GM23248 (cell line): Measurements from ENCODE around the gene LAMA4. TPM values are rescaled to one million over a fixed set of nuclear protein-coding genes. Genes with fewer than 3 reads are reported as not detected.
"Not testable (repeated sequence)": the region's sequence is repeated elsewhere in the genome, so short reads cannot be mapped to it uniquely, and the experiment has no call there.

Experiments
- DNase-seq: peaks from one replicate; pipeline ENCODE4 v3.0.0-alpha.2; 2015
- H2AFZ ChIP-seq: fragments of 200-600 bp; sonication (generic); 2 replicates; pipeline ENCODE4 v1.6.1; 2016; ENCODE audit warnings: antibody characterized with exemption
- H3F3A ChIP-seq: fragments of 200-600 bp; sonication (generic); 2 replicates; pipeline ENCODE4 v1.6.1; 2016; ENCODE audit warnings: mild to moderate bottlenecking, antibody characterized with exemption, mixed run types; ENCODE audit not compliant: insufficient read depth
- H3K27ac ChIP-seq: fragments of 200-600 bp; sonication (generic); 2 replicates; pipeline ENCODE4 v1.5.1; 2016; ENCODE audit warnings: mild to moderate bottlenecking
- H3K27me3 ChIP-seq: fragments of 200-600 bp; sonication (generic); replicated peaks from 2 replicates; pipeline ENCODE4 v1.6.1; 2016; ENCODE audit warnings: mild to moderate bottlenecking; ENCODE audit not compliant: insufficient read depth
- H3K36me3 ChIP-seq: fragments of 200-600 bp; sonication (generic); 2 replicates; pipeline ENCODE4 v1.6.1; 2016; ENCODE audit warnings: low read depth, mild to moderate bottlenecking
- H3K4me1 ChIP-seq: fragments of 200-600 bp; sonication (generic); 2 replicates; pipeline ENCODE4 v1.6.1; 2016; ENCODE audit warnings: mild to moderate bottlenecking; ENCODE audit not compliant: insufficient read depth
- H3K4me2 ChIP-seq: fragments of 200-600 bp; sonication (generic); one replicate; pipeline ENCODE4 v1.6.1; 2016; ENCODE audit warnings: mild to moderate bottlenecking; ENCODE audit not compliant: unreplicated experiment
- H3K4me3 ChIP-seq: fragments of 200-600 bp; sonication (generic); 2 replicates; pipeline ENCODE4 v1.5.1; 2016; ENCODE audit warnings: mild to moderate bottlenecking
- H3K79me2 ChIP-seq: fragments of 200-600 bp; sonication (generic); 2 replicates; pipeline ENCODE4 v1.6.1; 2016; ENCODE audit warnings: mild to moderate bottlenecking; ENCODE audit not compliant: insufficient read depth
- H3K9ac ChIP-seq: fragments of 200-600 bp; sonication (generic); 2 replicates; pipeline ENCODE4 v1.6.1; 2016; ENCODE audit warnings: mild to moderate bottlenecking
- H3K9me2 ChIP-seq: fragments of 200-600 bp; sonication (generic); 2 replicates; pipeline ENCODE4 v1.6.1; 2016; ENCODE audit warnings: mixed run types, mild to moderate bottlenecking, moderate library complexity; ENCODE audit not compliant: insufficient read depth
- H3K9me3 ChIP-seq: fragments of 200-600 bp; sonication (generic); one replicate; pipeline ENCODE4 v1.6.1; 2017; ENCODE audit warnings: low read depth
- H4K20me1 ChIP-seq: fragments of 200-600 bp; sonication (generic); 2 replicates; pipeline ENCODE4 v1.6.0; 2016; ENCODE audit not compliant: insufficient read depth
- EZH2 ChIP-seq: fragments of 200-600 bp; sonication (generic); IDR thresholded peaks from 2 replicates; pipeline ENCODE4 v1.6.1; 2018; ENCODE audit warnings: antibody characterized with exemption, mild to moderate bottlenecking; ENCODE audit not compliant: insufficient read depth, poor library complexity, severe bottlenecking
- EZH2phosphoT487 ChIP-seq: fragments of 200-600 bp; sonication (generic); IDR thresholded peaks from 2 replicates; pipeline ENCODE4 v1.6.1; 2018; ENCODE audit warnings: antibody characterized with exemption, moderate library complexity, mild to moderate bottlenecking, low read depth; ENCODE audit not compliant: insufficient read depth
- WGBS, 2 experiments: methylation state at CpG; one replicate each; pipeline ENCODE4 v1.1.6; 2015 to 2017; ENCODE audit warnings: low lambda C conversion rate in 2 of 2, low coverage in 1 of 2; ENCODE audit errors: missing lambda C conversion rate in 2 of 2; 5-methylcytosine and 5-hydroxymethylcytosine counted together
- in situ Hi-C: fragments of 300-500 bp; cut with MboI; formaldehyde crosslinking; loops from 2 replicates; pipeline ENCODE4 v1.15.0; 2020
- polyA plus RNA-seq: library from polyadenylated mRNA; unstranded; fragments of >200 nt; fragmentation: Nextera tagmentation; extraction: Ambion mirVana; gene quantifications from 2 replicates; pipeline ENCODE4 v1.2.1, GENCODE V29; 2016
- total RNA-seq: library from RNA; depleted of rRNA; stranded (reverse); fragments of >200 nt; shearing (Covaris generic); gene quantifications from 2 replicates; pipeline ENCODE4 v1.2.3, GENCODE V29; 2014

LAMA4 gene
- total and polyA plus RNA-seq, 2 experiments from 2014 or later: 331 to 429 TPM

- Histone ChIP-seq H3K79me2 (peaks cover 59% of the 10 kb centered on the region), H3K9ac (no peak overlapping the region), H3F3A (peaks cover 95% of the 10 kb centered on the region), H3K27ac (peak overlapping the region; percentile 88), H3K36me3 (peaks cover 73% of the 10 kb centered on the region), H3K9me3 (no peaks in the 10 kb centered on the region), H4K20me1 (no peaks in the 10 kb centered on the region), H3K4me1 (peaks cover 70% of the 10 kb centered on the region), H3K27me3 (no peaks in the 10 kb centered on the region), H3K4me3 (no peak overlapping the region), H2AFZ (no peak overlapping the region), H3K9me2 (no peaks in the 10 kb centered on the region), H3K4me2 (peak overlapping the region; percentile 22)
- TF ChIP-seq EZH2 (no peak), EZH2phosphoT487 (no peak)
- peak; percentile 57 for DNase-seq
- in situ Hi-C loops: no loop called here
- WGBS, 2 experiments: 63 to 79% methylated on average over 5 of the region's 5 CpGs
These were observed 48.8 kb downstream of the LAMA4 start for GRCh38 chr6:112205427-112206109.

DNA sequence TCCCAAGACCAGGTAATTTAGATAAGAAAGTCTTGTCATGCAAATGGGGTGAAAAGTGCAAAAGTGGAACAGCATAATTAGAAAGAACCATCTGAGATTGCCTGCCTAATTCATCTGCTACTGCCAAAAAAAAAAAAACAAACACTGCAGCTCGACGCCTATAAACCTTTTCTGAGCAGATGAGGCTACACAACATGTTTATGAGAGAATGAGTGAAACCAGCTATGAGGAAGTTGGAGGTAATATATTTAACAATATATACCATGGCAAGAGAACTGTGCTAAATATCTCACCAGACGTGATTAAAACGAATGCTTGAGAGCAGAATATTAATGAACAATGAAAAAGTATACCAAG lies 50.0 kb downstream of the LAMA4 start:
- peak overlapping the region; percentile 22 for H3K4me2 ChIP-seq
- in situ Hi-C loops: no loop called here
- H3K9me3 ChIP-seq: no peaks in the 10 kb centered on the region
- DNase-seq: peak; percentile 60
- no peak overlapping the region for H2AFZ ChIP-seq
- peak overlapping the region; percentile 88 for H3K27ac ChIP-seq
- WGBS, 2 experiments: 13 to 19% methylated on average over 4 of the region's 4 CpGs
- no peaks in the 10 kb centered on the region for H4K20me1 ChIP-seq
- H3F3A ChIP-seq: peaks cover 91% of the 10 kb centered on the region
- H3K4me3 ChIP-seq: no peak overlapping the region
- H3K9ac ChIP-seq: peak overlapping the region; percentile 52
- H3K27me3 ChIP-seq: no peaks in the 10 kb centered on the region
- peaks cover 54% of the 10 kb centered on the region for H3K79me2 ChIP-seq
- H3K4me1 ChIP-seq: peaks cover 70% of the 10 kb centered on the region
- H3K36me3 ChIP-seq: peaks cover 70% of the 10 kb centered on the region
- H3K9me2 ChIP-seq: no peaks in the 10 kb centered on the region
- TF ChIP-seq EZH2 (no peak), EZH2phosphoT487 (no peak)

GRCh38 chr6:112203577-112204349 lies 50.6 kb downstream of the LAMA4 start:
- peaks cover 51% of the 10 kb centered on the region for H3K79me2 ChIP-seq
- no peak overlapping the region for H2AFZ ChIP-seq
- peak overlapping the region; percentile 68 for H3K9ac ChIP-seq
- peaks cover 70% of the 10 kb centered on the region for H3K4me1 ChIP-seq
- H3K27ac ChIP-seq: peak overlapping the region; percentile 88
- H3K4me3 ChIP-seq: 0 out of 2 replicates have a peak overlapping the region, but pooled peaks have one; percentile 2
- peaks cover 70% of the 10 kb centered on the region for H3K36me3 ChIP-seq
- no peaks in the 10 kb centered on the region for H3K9me3 ChIP-seq
- peaks cover 88% of the 10 kb centered on the region for H3F3A ChIP-seq
- peak overlapping the region; percentile 70 for H3K4me2 ChIP-seq
- peak; percentile 94 for DNase-seq
- no peaks in the 10 kb centered on the region for H3K27me3 ChIP-seq
- H4K20me1 ChIP-seq: no peaks in the 10 kb centered on the region
- WGBS, 2 experiments: 19 to 20% methylated on average over 6 of the region's 6 CpGs
- no peak for TF ChIP-seq EZH2phosphoT487
- no peak for TF ChIP-seq EZH2
- H3K9me2 ChIP-seq: no peaks in the 10 kb centered on the region
- in situ Hi-C loops: no loop called here

- Histone ChIP-seq H3F3A (peaks cover 88% of the 10 kb centered on the region), H3K9ac (peak overlapping the region; percentile 68), H4K20me1 (no peaks in the 10 kb centered on the region), H3K4me2 (peak overlapping the region; percentile 70), H3K27me3 (no peaks in the 10 kb centered on the region), H2AFZ (peak overlapping the region; percentile 12; the same call in 1 of the 2 replicates), H3K27ac (peak overlapping the region; percentile 88), H3K4me3 (no peak overlapping the region), H3K79me2 (peaks cover 47% of the 10 kb centered on the region), H3K9me3 (no peaks in the 10 kb centered on the region), H3K4me1 (peaks cover 62% of the 10 kb centered on the region), H3K36me3 (peaks cover 70% of the 10 kb centered on the region), H3K9me2 (no peaks in the 10 kb centered on the region)
- TF ChIP-seq EZH2 (no peak), EZH2phosphoT487 (no peak)
- in situ Hi-C loops: no loop called here
- peak; percentile 63 for DNase-seq
- WGBS, 2 experiments: 5 to 8% methylated on average over 12 of the region's 12 CpGs
These were observed 51.6 kb downstream of the LAMA4 start for GRCh38 chr6:112202639-112203341.

DNA sequence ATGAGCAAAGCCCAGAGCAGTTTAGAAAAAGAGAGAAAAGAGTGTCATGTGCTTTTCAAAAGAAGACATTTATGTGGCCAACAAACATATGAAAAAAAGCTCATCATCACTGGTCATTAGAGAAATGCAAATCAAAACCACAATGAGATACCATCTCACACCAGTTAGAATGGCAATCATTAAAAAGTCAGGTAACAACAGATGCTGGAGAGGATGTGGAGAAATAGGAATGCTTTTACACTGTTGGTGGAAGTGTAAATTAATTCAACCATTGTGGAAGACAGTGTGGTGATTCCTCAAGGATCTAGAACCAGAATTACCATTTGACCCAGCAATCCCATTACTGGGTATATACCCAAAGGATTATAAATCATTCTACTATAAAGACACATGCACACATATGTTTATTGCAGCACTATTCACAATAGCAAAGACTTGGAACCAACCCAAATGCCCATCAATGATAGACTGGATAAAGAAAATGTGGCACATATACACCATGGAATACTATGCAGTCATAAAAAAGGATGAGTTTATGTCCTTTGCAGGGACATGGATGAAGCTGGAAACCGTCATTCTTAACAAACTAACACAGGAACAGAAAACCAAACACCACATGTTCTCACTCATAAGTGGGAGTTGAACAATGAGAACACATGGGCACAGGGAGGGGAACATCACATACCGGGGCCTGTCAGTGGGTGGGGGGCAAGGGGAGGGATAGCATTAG lies 54.0 kb downstream of the LAMA4 start:
- H2AFZ ChIP-seq, in situ Hi-C loops, H3K27ac ChIP-seq, H3K9me3 ChIP-seq, H3K9me2 ChIP-seq, H3K4me2 ChIP-seq, DNase-seq, H3K4me3 ChIP-seq, H3K9ac ChIP-seq, H4K20me1 ChIP-seq, H3K27me3 ChIP-seq: not testable (repeated sequence)
- peaks cover 83% of the 10 kb centered on the region for H3F3A ChIP-seq
- 60 to 79% methylated on average over 2 of the region's 2 CpGs for WGBS, 2 experiments
- peaks cover 74% of the 10 kb centered on the region for H3K36me3 ChIP-seq
- peaks cover 38% of the 10 kb centered on the region for H3K4me1 ChIP-seq
- H3K79me2 ChIP-seq: peaks cover 45% of the 10 kb centered on the region
